Glutamatergic neuron (in vitro differentiated cells): ENCODE results near the gene APOA4. TPM values are rescaled to one million over a fixed set of nuclear protein-coding genes. Genes with fewer than 3 reads are reported as not detected.

Experiments
- DNase-seq: peaks from one replicate; pipeline ENCODE4 v3.0.0; 2022
- H3K27ac Mint-ChIP-seq: one replicate; pipeline ENCODE4 v1.8.0; 2020; ENCODE audit warnings: mild to moderate bottlenecking, mixed read lengths, inconsistent platforms; ENCODE audit not compliant: unreplicated experiment
- H3K27me3 Mint-ChIP-seq: one replicate; pipeline ENCODE4 v1.8.0; 2020; ENCODE audit warnings: mild to moderate bottlenecking, moderate library complexity, mixed read lengths, inconsistent platforms; ENCODE audit not compliant: unreplicated experiment
- H3K36me3 Mint-ChIP-seq: one replicate; pipeline ENCODE4 v1.8.0; 2020; ENCODE audit warnings: mild to moderate bottlenecking, mixed read lengths, inconsistent platforms; ENCODE audit not compliant: unreplicated experiment
- H3K4me1 Mint-ChIP-seq: one replicate; pipeline ENCODE4 v1.8.0; 2020; ENCODE audit warnings: mild to moderate bottlenecking, low read depth, mixed read lengths, inconsistent platforms; ENCODE audit not compliant: unreplicated experiment
- H3K4me3 Mint-ChIP-seq: one replicate; pipeline ENCODE4 v1.8.0; 2020; ENCODE audit warnings: mild to moderate bottlenecking, mixed read lengths, inconsistent platforms; ENCODE audit not compliant: unreplicated experiment
- H3K9me3 Mint-ChIP-seq: one replicate; pipeline ENCODE4 v1.8.0; 2020; ENCODE audit warnings: mild to moderate bottlenecking, moderate library complexity, mixed read lengths, inconsistent platforms; ENCODE audit not compliant: unreplicated experiment
- total RNA-seq: library from RNA; stranded (reverse); fragmentation: NEBNext Ultra II Directional; extraction: Animal tissue kit (Norgen Biotek cat#: 25700); gene quantifications from one replicate; pipeline ENCODE4 v1.2.1, GENCODE V29; 2021; ENCODE audit not compliant: unreplicated experiment
- TF ChIP-seq, protein P1 (sequence below): fragments of 200-600 bp; sonication (generic); IDR thresholded peaks from one replicate; pipeline ENCODE4 v1.5.0; 2021; ENCODE audit not compliant: partially characterized antibody, unreplicated experiment

The APOA4 gene
- total RNA-seq, 1 donor from 2014 or later = not detected

- Mint-ChIP-seq H3K27ac (no peak overlapping the region), H3K4me1 (no peaks in the 10 kb centered on the region), H3K9me3 (no peaks in the 10 kb centered on the region), H3K27me3 (peaks cover 2% of the 10 kb centered on the region), H3K36me3 (no peaks in the 10 kb centered on the region), H3K4me3 (no peak overlapping the region)
- TF ChIP-seq, protein P1, sequence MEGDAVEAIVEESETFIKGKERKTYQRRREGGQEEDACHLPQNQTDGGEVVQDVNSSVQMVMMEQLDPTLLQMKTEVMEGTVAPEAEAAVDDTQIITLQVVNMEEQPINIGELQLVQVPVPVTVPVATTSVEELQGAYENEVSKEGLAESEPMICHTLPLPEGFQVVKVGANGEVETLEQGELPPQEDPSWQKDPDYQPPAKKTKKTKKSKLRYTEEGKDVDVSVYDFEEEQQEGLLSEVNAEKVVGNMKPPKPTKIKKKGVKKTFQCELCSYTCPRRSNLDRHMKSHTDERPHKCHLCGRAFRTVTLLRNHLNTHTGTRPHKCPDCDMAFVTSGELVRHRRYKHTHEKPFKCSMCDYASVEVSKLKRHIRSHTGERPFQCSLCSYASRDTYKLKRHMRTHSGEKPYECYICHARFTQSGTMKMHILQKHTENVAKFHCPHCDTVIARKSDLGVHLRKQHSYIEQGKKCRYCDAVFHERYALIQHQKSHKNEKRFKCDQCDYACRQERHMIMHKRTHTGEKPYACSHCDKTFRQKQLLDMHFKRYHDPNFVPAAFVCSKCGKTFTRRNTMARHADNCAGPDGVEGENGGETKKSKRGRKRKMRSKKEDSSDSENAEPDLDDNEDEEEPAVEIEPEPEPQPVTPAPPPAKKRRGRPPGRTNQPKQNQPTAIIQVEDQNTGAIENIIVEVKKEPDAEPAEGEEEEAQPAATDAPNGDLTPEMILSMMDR = no peak
- no peak for DNase-seq
Measured at GRCh38 chr11:116813781-116814471, 9.2 kb downstream of the APOA4 start.

DNA sequence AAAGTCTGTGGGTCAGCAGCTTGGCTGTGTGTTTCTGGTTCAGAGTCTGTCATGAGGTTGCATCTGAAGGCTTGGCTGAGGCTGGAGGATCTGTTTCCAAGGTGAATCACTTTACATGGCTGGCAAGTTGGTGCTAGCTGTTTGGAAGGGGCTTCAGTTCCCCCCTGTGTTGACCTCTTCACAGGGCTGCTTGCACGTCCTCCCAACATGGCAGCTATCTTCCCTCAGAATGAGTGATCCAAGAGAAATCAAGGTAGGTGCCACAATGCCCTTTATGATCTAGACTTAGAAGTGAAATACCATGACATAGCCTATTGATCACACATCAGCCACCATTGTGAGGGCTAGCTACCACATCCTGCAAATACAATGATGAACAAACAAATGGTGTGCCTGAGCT lies 9.9 kb downstream of the APOA4 start:
- TF ChIP-seq, protein P1 = no peak
- DNase-seq = no peak
- H3K27ac Mint-ChIP-seq = no peak overlapping the region
- no peak overlapping the region for H3K4me3 Mint-ChIP-seq
- no peaks in the 10 kb centered on the region for H3K36me3 Mint-ChIP-seq
- H3K27me3 Mint-ChIP-seq = peaks cover 3% of the 10 kb centered on the region
- no peaks in the 10 kb centered on the region for H3K4me1 Mint-ChIP-seq
- H3K9me3 Mint-ChIP-seq = no peaks in the 10 kb centered on the region

DNA sequence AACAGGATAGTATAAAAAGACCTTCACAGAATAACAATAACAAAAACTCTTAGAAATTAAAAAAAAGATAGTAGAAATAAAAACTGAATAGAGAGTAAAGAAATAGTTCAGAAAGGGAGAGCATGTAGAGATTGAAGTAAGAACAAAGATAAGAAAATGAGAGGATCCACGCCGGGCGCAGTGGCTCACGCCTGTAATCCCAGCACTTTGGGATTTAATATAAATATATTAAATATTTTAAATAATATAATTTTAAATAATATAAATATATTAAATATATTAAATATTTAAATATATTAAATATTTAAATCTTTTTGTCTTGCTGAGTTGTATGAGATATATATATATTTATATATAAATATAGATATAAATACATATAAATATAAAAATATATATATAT lies 11.0 kb downstream of the APOA4 start:
- no peaks in the 10 kb centered on the region for H3K36me3 Mint-ChIP-seq
- H3K27me3 Mint-ChIP-seq = peaks cover 3% of the 10 kb centered on the region
- H3K27ac Mint-ChIP-seq = no peak overlapping the region

DNA sequence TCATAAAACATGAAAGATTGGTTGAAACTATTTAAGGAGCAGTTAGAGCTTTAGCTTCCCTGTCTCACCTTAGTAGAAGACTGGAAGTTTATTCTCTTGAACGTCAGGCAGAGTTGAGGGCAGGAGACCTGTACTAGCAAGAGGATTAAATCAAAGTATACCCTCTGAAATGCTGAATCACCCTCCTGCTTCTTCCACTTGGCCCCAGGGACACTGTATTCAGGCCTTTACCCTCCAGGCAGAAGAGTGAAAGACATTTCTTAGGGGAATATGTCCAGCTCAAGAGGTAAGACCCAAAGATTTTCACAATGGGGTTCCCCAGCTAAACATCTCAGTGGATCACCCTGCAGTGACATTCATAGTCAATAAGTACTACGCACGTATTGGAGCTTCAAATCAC lies 11.9 kb downstream of the APOA4 start:
- no peaks in the 10 kb centered on the region for H3K4me1 Mint-ChIP-seq
- no peaks in the 10 kb centered on the region for H3K9me3 Mint-ChIP-seq
- TF ChIP-seq, protein P1 = no peak
- DNase-seq = no peak
- H3K27me3 Mint-ChIP-seq = peaks cover 6% of the 10 kb centered on the region
- no peaks in the 10 kb centered on the region for H3K36me3 Mint-ChIP-seq
- H3K4me3 Mint-ChIP-seq = no peak overlapping the region
- no peak overlapping the region for H3K27ac Mint-ChIP-seq

More for the DNA sequence above, 11.0 kb downstream of the APOA4 start:
- Mint-ChIP-seq H3K4me1 (no peaks in the 10 kb centered on the region), H3K9me3 (no peaks in the 10 kb centered on the region), H3K4me3 (no peak overlapping the region)
- TF ChIP-seq, protein P1 = no peak
- no peak for DNase-seq

GRCh38 chr11:116808262-116809175 lies 14.6 kb downstream of the APOA4 start:
- Mint-ChIP-seq H3K27ac (no peak overlapping the region), H3K9me3 (no peaks in the 10 kb centered on the region), H3K4me3 (no peak overlapping the region), H3K4me1 (no peaks in the 10 kb centered on the region), H3K36me3 (no peaks in the 10 kb centered on the region), H3K27me3 (peaks cover 6% of the 10 kb centered on the region)
- TF ChIP-seq, protein P1 = no peak
- DNase-seq = no peak
